Testis (tissue), 2 donors: ENCODE measurements around the gene ISCU.

Experiments used
- CTCF ChIP-seq, 3 experiments: fragments of 450-650 bp in 2 of 3; fragments of 200-600 bp in 1 of 3; sonication (generic) in 1 of 3; IDR thresholded peaks; one replicate each; pipeline ENCODE4 v1.5.1; 2016 to 2019; ENCODE audit warnings: antibody characterized with exemption in 3 of 3, mild to moderate bottlenecking in 2 of 3, moderate library complexity in 1 of 3
- POLR2A ChIP-seq: fragments of 450-650 bp; IDR thresholded peaks from one replicate; pipeline ENCODE4 v1.6.1; 2017; ENCODE audit warnings: antibody characterized with exemption, mild to moderate bottlenecking, moderate library complexity

DNA sequence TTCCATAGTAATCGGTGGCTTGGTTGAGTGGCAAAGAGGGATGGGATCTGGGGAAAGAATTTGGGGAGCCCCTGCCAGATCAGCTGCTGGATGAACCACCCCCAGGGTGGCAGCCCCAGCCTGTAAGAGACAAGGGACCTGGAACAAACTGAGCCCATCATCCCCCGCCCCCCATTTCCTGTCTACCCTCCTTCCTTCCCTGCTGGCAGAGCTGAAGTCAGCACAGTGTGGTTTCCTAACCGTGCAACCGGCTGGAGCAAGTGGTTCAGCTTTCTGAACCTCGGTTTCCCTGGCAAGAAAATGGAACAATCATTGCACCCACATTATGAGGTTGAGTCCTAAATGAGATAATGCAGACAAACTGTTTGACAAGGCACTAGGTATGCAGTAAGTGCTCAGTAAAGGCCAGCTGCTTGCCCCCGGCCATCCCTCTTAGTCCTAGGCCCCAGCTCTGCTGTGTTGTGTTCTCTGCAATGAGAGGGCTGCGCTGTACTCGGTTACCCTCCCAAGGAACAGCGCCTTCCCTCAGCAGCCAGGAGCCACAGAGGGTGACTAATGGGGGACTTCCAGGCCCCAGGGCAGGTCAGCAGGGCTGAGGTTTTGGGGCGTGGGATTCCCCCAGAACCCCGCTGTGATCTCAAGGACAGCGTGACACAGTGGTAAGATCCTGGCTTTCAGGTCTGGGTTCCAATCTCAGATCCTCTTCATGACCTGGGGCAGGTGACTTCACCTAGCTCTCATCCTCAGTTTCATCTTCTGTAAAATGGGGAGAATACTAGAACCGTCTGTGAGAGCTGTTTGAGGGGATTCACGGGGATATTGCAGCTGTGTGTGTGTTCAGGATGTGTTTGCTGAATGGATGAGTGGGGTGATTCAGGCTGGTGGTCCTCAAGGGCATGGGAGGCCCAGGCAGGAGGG, 54.8 kb downstream of the ISCU start:
- no peak for TF ChIP-seq CTCF (IDR thresholded peaks at IDR 0.05)
- TF ChIP-seq POLR2A: no peak
